Endothelial cell (in vitro differentiated cells): ENCODE measurements around the gene GABRE. TPM values are rescaled to one million over a fixed set of nuclear protein-coding genes. Genes with fewer than 3 reads are reported as not detected.
A peak's percentile ranks its signal among the peaks of the same experiment; 100 is the strongest.

Source experiments
- DNase-seq: peaks from one replicate; pipeline ENCODE4 v3.0.0; 2021; ENCODE audit warnings: low spot score
- H3K27ac Mint-ChIP-seq: one replicate; pipeline ENCODE4 v1.8.0; 2021; ENCODE audit warnings: mixed read lengths, inconsistent platforms; ENCODE audit not compliant: unreplicated experiment
- H3K27me3 Mint-ChIP-seq: one replicate; pipeline ENCODE4 v1.8.0; 2021; ENCODE audit warnings: mild to moderate bottlenecking, moderate library complexity, mixed read lengths, inconsistent platforms; ENCODE audit not compliant: unreplicated experiment
- H3K36me3 Mint-ChIP-seq: one replicate; pipeline ENCODE4 v1.8.0; 2021; ENCODE audit warnings: mild to moderate bottlenecking, low read depth, mixed read lengths, inconsistent platforms; ENCODE audit not compliant: unreplicated experiment
- H3K4me1 Mint-ChIP-seq: one replicate; pipeline ENCODE4 v1.8.0; 2021; ENCODE audit warnings: mild to moderate bottlenecking, mixed read lengths, inconsistent platforms; ENCODE audit not compliant: unreplicated experiment
- H3K4me3 Mint-ChIP-seq: one replicate; pipeline ENCODE4 v1.8.0; 2021; ENCODE audit warnings: mild to moderate bottlenecking, mixed read lengths, inconsistent platforms; ENCODE audit not compliant: unreplicated experiment
- H3K9me3 Mint-ChIP-seq: one replicate; pipeline ENCODE4 v1.8.0; 2021; ENCODE audit warnings: mixed read lengths, inconsistent platforms; ENCODE audit not compliant: unreplicated experiment
- CTCF ChIP-seq: fragments of 200-600 bp; sonication (generic); IDR thresholded peaks from one replicate; pipeline ENCODE4 v1.5.0; 2021; ENCODE audit warnings: antibody characterized with exemption; ENCODE audit not compliant: unreplicated experiment
- microRNA-seq: library from miRNA; unstranded; fragments of <30 nt; microRNA quantifications from one replicate; pipeline ENCODE4, GENCODE V29; 2020; ENCODE audit not compliant: unreplicated experiment
- total RNA-seq: library from RNA; stranded (reverse); fragmentation: NEBNext Ultra II Directional; extraction: Animal tissue kit (Norgen Biotek cat#: 25700); gene quantifications from one replicate; pipeline ENCODE4 v1.2.1, GENCODE V29; 2021; ENCODE audit not compliant: unreplicated experiment

The GABRE gene
- total RNA-seq, 1 donor from 2014 or later: 2.0 TPM

- no peak overlapping the region for H3K27ac Mint-ChIP-seq
- no peaks in the 10 kb centered on the region for H3K4me1 Mint-ChIP-seq
- no peak for TF ChIP-seq CTCF
- no peaks in the 10 kb centered on the region for H3K9me3 Mint-ChIP-seq
- no peak overlapping the region for H3K4me3 Mint-ChIP-seq
- no peak for DNase-seq
- H3K36me3 Mint-ChIP-seq: no peaks in the 10 kb centered on the region
- H3K27me3 Mint-ChIP-seq: no peaks in the 10 kb centered on the region
Measured at GRCh38 chrX:151912221-151912620, 62.3 kb downstream of the GABRE start.

- no peaks in the 10 kb centered on the region for H3K36me3 Mint-ChIP-seq
- no peak for DNase-seq
- TF ChIP-seq CTCF: no peak
- no peak overlapping the region for H3K4me3 Mint-ChIP-seq
- no peak overlapping the region for H3K27ac Mint-ChIP-seq
- H3K4me1 Mint-ChIP-seq: no peaks in the 10 kb centered on the region
- H3K27me3 Mint-ChIP-seq: no peaks in the 10 kb centered on the region
- H3K9me3 Mint-ChIP-seq: no peaks in the 10 kb centered on the region
Measured at GRCh38 chrX:151904989-151905388, 69.5 kb downstream of the GABRE start.

Small RNA genes within 50 kb of the gene (microRNA-seq; reads per million reads assigned to microRNA genes)
- gene MIR224: 47.2 reads per million, percentile 76 among the genes with 10 or more reads in this experiment
- 53.2 reads per million, percentile 77 among the genes with 10 or more reads in this experiment for gene MIR452

Other genes with a start within 250 kb of the GABRE start
- not detected for gene CNGA2, start 239.9 kb downstream of the GABRE start, total RNA-seq
- 0.23 TPM for gene MAGEA4, start 61.8 kb downstream of the GABRE start, total RNA-seq
- gene MAGEA10, start 163.9 kb upstream of the GABRE start, total RNA-seq: not detected